Measurements from ENCODE around the gene S100P.

- TF ChIP-seq POLR2AphosphoS5 (IDR thresholded peaks at IDR 0.05) (no peak), CTCF (IDR thresholded peaks at IDR 0.05) (no peak)
These were observed 46.7 kb downstream of the S100P start for GRCh38 chr4:6740347-6740746.

Measured in transverse colon (tissue), 4 donors.